ENCODE measurements around the gene NLRC5. TPM values are rescaled to one million over a fixed set of nuclear protein-coding genes. Genes with fewer than 3 reads are reported as not detected.

Gene NLRC5
- total RNA-seq, 1 experiment from 2014 or later: 2.4 TPM

DNA sequence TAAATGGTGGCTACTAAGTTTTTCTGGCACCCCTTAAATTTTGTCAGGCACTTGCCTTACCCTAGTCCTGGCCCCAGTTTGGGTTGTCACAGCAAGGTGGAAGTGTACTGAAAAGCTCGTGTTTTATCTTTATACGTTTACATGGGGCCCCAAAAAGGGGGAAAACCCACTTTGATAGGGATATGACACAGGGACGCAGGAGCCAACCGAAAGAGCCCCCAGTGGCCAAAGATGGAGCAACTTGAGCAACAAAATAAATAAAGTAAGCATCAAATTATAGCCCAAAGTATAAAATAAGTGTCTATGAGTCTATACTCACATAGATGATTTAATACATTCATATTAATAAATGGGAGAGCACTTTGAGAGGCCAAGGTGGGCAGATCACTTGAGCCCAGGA lies 32.6 kb upstream of the NLRC5 start:
- Mint-ChIP-seq H3K36me3 (ENCODE audit: insufficient read depth in 1 of 3, low read depth in 3 of 3) (no peaks in the 10 kb centered on the region; a peak in 1 of 7 replicates), H3K27ac (no peak overlapping the region), H3K27me3 (ENCODE audit: low read depth) (no peaks in the 10 kb centered on the region), H3K9me3 (peaks cover 3 to 11% of the 10 kb centered on the region in 2 experiments; a peak in 3 of 5 replicates), H3K4me1 (no peaks in the 10 kb centered on the region), H3K4me3 (no peak overlapping the region)
- Histone ChIP-seq H4K8ac (replicated peaks; ENCODE audit: insufficient read length, low read depth, low read length) (no peak overlapping the region), H4K91ac (ENCODE audit: insufficient read length, low read depth, low read length) (no peak overlapping the region), H3K9ac (ENCODE audit: extremely low read depth, insufficient read length, low read length) (no peak overlapping the region), H3K4me2 (ENCODE audit: insufficient read depth, insufficient read length, low read length) (no peak overlapping the region), H4K20me1 (ENCODE audit: control insufficient read depth, insufficient read depth, insufficient read length) (no peaks in the 10 kb centered on the region), H3K23ac (ENCODE audit: insufficient read length, low read depth, low read length) (no peak overlapping the region), H3K14ac (ENCODE audit: insufficient read depth, low read length) (no peak overlapping the region), H3K27me3 (ENCODE audit: insufficient read depth, low read length) (no peaks in the 10 kb centered on the region), H3T11ph (ENCODE audit: low read length) (no peak overlapping the region), H3K79me2 (ENCODE audit: insufficient read depth, low read length) (no peaks in the 10 kb centered on the region), H2BK12ac (ENCODE audit: insufficient read length, low read depth, low read length) (no peak overlapping the region), H2AK5ac (ENCODE audit: insufficient read length, low read length) (no peak overlapping the region), H3K27ac (ENCODE audit: insufficient read length, low read depth, low read length) (no peak overlapping the region), H3K4ac (ENCODE audit: low read depth, low read length) (no peak overlapping the region), H3K56ac (ENCODE audit: insufficient read length, low read depth, low read length) (no peak overlapping the region), H2BK120ac (ENCODE audit: low read depth, low read length, poor library complexity, severe bottlenecking) (no peak overlapping the region), H2BK5ac (ENCODE audit: insufficient read length, low read length) (no peak overlapping the region), H3K18ac (ENCODE audit: insufficient read length, low read depth, low read length) (no peak overlapping the region), H2BK15ac (ENCODE audit: low read depth, low read length) (no peak overlapping the region), H4K5ac (ENCODE audit: insufficient read length, low read depth, low read length) (no peak overlapping the region), H3K23me2 (ENCODE audit: insufficient read length, low read depth, low read length, poor library complexity, severe bottlenecking) (no peaks in the 10 kb centered on the region), H3K79me1 (ENCODE audit: insufficient read depth, low read depth, low read length, poor library complexity, severe bottlenecking) (no peaks in the 10 kb centered on the region), H3K4me1 (ENCODE audit: insufficient read depth, low read length) (no peaks in the 10 kb centered on the region), H3K9me3 (ENCODE audit: control insufficient read depth, low read depth, low read length) (no peaks in the 10 kb centered on the region), H2AFZ (ENCODE audit: low read length) (no peak overlapping the region), H2BK20ac (ENCODE audit: low read depth, low read length, poor library complexity, severe bottlenecking) (no peak overlapping the region)
- no peak for DNase-seq
- TF ChIP-seq, protein P1, sequence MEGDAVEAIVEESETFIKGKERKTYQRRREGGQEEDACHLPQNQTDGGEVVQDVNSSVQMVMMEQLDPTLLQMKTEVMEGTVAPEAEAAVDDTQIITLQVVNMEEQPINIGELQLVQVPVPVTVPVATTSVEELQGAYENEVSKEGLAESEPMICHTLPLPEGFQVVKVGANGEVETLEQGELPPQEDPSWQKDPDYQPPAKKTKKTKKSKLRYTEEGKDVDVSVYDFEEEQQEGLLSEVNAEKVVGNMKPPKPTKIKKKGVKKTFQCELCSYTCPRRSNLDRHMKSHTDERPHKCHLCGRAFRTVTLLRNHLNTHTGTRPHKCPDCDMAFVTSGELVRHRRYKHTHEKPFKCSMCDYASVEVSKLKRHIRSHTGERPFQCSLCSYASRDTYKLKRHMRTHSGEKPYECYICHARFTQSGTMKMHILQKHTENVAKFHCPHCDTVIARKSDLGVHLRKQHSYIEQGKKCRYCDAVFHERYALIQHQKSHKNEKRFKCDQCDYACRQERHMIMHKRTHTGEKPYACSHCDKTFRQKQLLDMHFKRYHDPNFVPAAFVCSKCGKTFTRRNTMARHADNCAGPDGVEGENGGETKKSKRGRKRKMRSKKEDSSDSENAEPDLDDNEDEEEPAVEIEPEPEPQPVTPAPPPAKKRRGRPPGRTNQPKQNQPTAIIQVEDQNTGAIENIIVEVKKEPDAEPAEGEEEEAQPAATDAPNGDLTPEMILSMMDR (conservative IDR thresholded peaks at IDR 0.05): peak; percentile 36; the same call in 2 of the 3 replicates
- WGBS (ENCODE audit: extremely low coverage, insufficient read length, low lambda C conversion rate): no CpG with 5 or more reads among the region's 4 CpGs

All from H9 (cell line).